Measurements from ENCODE around the gene HBEGF. TPM values are rescaled to one million over a fixed set of nuclear protein-coding genes. Genes with fewer than 3 reads are reported as not detected.

The HBEGF gene
- total RNA-seq, 1 experiment from 2014 or later, result 2.4 TPM

- H3K56ac ChIP-seq (ENCODE audit: insufficient read length, low read depth, low read length), result no peak overlapping the region
- no peaks in the 10 kb centered on the region; the same call in 1 of the 2 replicates for H3K4me1 ChIP-seq (ENCODE audit: insufficient read depth, low read length)
- no peaks in the 10 kb centered on the region for H4K20me1 ChIP-seq (ENCODE audit: control insufficient read depth, insufficient read depth, insufficient read length)
- H3K9me3 ChIP-seq (ENCODE audit: control insufficient read depth, low read depth, low read length), result no peaks in the 10 kb centered on the region
- H2BK20ac ChIP-seq (ENCODE audit: low read depth, low read length, poor library complexity, severe bottlenecking), result no peak overlapping the region
- no peak overlapping the region for H3K4me2 ChIP-seq (ENCODE audit: insufficient read depth, insufficient read length, low read length)
- H3T11ph ChIP-seq (ENCODE audit: low read length), result no peak overlapping the region
- no peak overlapping the region for H4K5ac ChIP-seq (ENCODE audit: insufficient read length, low read depth, low read length)
- no peaks in the 10 kb centered on the region for H3K79me1 ChIP-seq (ENCODE audit: insufficient read depth, low read depth, low read length, poor library complexity, severe bottlenecking)
- no peak overlapping the region for H2BK12ac ChIP-seq (ENCODE audit: insufficient read length, low read depth, low read length)
- H3K79me2 ChIP-seq (ENCODE audit: insufficient read depth, low read length), result no peaks in the 10 kb centered on the region
- no peak for DNase-seq
- no peak overlapping the region for H2BK120ac ChIP-seq (ENCODE audit: low read depth, low read length, poor library complexity, severe bottlenecking)
- H4K91ac ChIP-seq (ENCODE audit: insufficient read length, low read depth, low read length), result no peak overlapping the region
- H3K23ac ChIP-seq (ENCODE audit: insufficient read length, low read depth, low read length), result no peak overlapping the region
- H3K18ac ChIP-seq (ENCODE audit: insufficient read length, low read depth, low read length), result no peak overlapping the region
- H3K36me3 Mint-ChIP-seq (ENCODE audit: insufficient read depth in 1 of 3, low read depth in 3 of 3), result no peaks in the 10 kb centered on the region; a peak in 1 of 7 replicates
- H3K23me2 ChIP-seq (ENCODE audit: insufficient read length, low read depth, low read length, poor library complexity, severe bottlenecking), result peaks cover 11% of the 10 kb centered on the region
- H4K8ac ChIP-seq (replicated peaks; ENCODE audit: insufficient read length, low read depth, low read length), result no peak overlapping the region
- H3K9ac ChIP-seq (ENCODE audit: extremely low read depth, insufficient read length, low read length), result no peak overlapping the region
- TF ChIP-seq CTCF (conservative IDR thresholded peaks at IDR 0.05), result no peak
- no peak overlapping the region for H2BK5ac ChIP-seq (ENCODE audit: insufficient read length, low read length)
- H3K4ac ChIP-seq (ENCODE audit: low read depth, low read length), result no peak overlapping the region
- H3K27me3 ChIP-seq (ENCODE audit: insufficient read depth, low read length), result peaks cover 3% of the 10 kb centered on the region; the same call in 1 of the 2 replicates
- H3K4me3 Mint-ChIP-seq, result no peak overlapping the region
- H2AK5ac ChIP-seq (ENCODE audit: insufficient read length, low read length), result no peak overlapping the region
- no peak overlapping the region for H3K27ac Mint-ChIP-seq
- WGBS (ENCODE audit: extremely low coverage, insufficient read length, low lambda C conversion rate), result no CpG with 5 or more reads among the region's 2 CpGs
- H2BK15ac ChIP-seq (ENCODE audit: low read depth, low read length), result no peak overlapping the region
- no peak overlapping the region for H3K27ac ChIP-seq (ENCODE audit: insufficient read length, low read depth, low read length)
- H3K14ac ChIP-seq (ENCODE audit: insufficient read depth, low read length), result no peak overlapping the region
- H3K9me3 Mint-ChIP-seq, result no peaks in the 10 kb centered on the region
- H3K4me1 Mint-ChIP-seq, result peaks cover 19 to 27% of the 10 kb centered on the region in 2 experiments
- peaks cover 22% of the 10 kb centered on the region for H3K27me3 Mint-ChIP-seq (ENCODE audit: low read depth)
- no peak overlapping the region for H2AFZ ChIP-seq (ENCODE audit: low read length)
These were observed 2.8 kb upstream of the HBEGF start for GRCh38 chr5:140349244-140349643.

Measured in H9 (cell line).